Fibroblast of the aortic adventitia (primary cell): ENCODE results near the gene STX2. TPM values are rescaled to one million over a fixed set of nuclear protein-coding genes. Genes with fewer than 3 reads are reported as not detected.
"Not testable (repeated sequence)": the region's sequence is repeated elsewhere in the genome, so short reads cannot be mapped to it uniquely, and the experiment has no call there.

ENCODE experiments used
- DNase-seq: peaks from one replicate; pipeline ENCODE4 v3.0.0-alpha.2; 2010; ENCODE audit warnings: low read depth
- H3K4me3 ChIP-seq: 2 replicates; pipeline ENCODE4 v1.5.1; 2011; ENCODE audit warnings: low read depth, mild to moderate bottlenecking, control low read depth, low read length, moderate library complexity
- CTCF ChIP-seq: IDR thresholded peaks from 2 replicates; pipeline ENCODE4 v1.5.1; 2011; ENCODE audit warnings: mild to moderate bottlenecking, low read length, control low read depth, inconsistent platforms; ENCODE audit not compliant: insufficient read depth
- total RNA-seq: library from RNA; depleted of rRNA; stranded (reverse); fragments of >200 nt; gene quantifications from 2 replicates; pipeline ENCODE4 v1.2.3, GENCODE V29; 2012; ENCODE audit warnings: low replicate concordance

Gene STX2
- total RNA-seq, 1 donor: 48.1 TPM

GRCh38 chr12:130761537-130762318 is 77.3 kb downstream of the STX2 start:
- peak; percentile 53 for DNase-seq
- H3K4me3 ChIP-seq: no peak overlapping the region
- TF ChIP-seq CTCF: peak; percentile 63

GRCh38 chr12:130754234-130754901 is 84.7 kb downstream of the STX2 start:
- TF ChIP-seq CTCF: no peak
- no peak for DNase-seq
- no peak overlapping the region for H3K4me3 ChIP-seq

GRCh38 chr12:130752692-130753230 is 86.3 kb downstream of the STX2 start:
- no peak overlapping the region for H3K4me3 ChIP-seq
- no peak for TF ChIP-seq CTCF
- no peak for DNase-seq

- not testable (repeated sequence) for DNase-seq, H3K4me3 ChIP-seq
Measured at GRCh38 chr12:130752037-130752436, 87.0 kb downstream of the STX2 start.

- no peak for TF ChIP-seq CTCF
- no peak overlapping the region for H3K4me3 ChIP-seq
- DNase-seq: no peak
Measured at GRCh38 chr12:130748786-130749185, 90.3 kb downstream of the STX2 start.

GRCh38 chr12:130747867-130748740 is 90.9 kb downstream of the STX2 start:
- no peak overlapping the region for H3K4me3 ChIP-seq
- peak; percentile 69 for DNase-seq
- TF ChIP-seq CTCF: peak; percentile 91

- no peak overlapping the region for H3K4me3 ChIP-seq
- DNase-seq: no peak
- no peak for TF ChIP-seq CTCF
Measured at GRCh38 chr12:130746546-130746945, 92.5 kb downstream of the STX2 start.
